K562 (cell line): ENCODE results near the gene AGPAT4. TPM values are rescaled to one million over a fixed set of nuclear protein-coding genes. Genes with fewer than 3 reads are reported as not detected.

Experiments
- ATAC-seq: fragments of 200-7000 bp; cut with Tn5 transposase; 3 replicates; pipeline ENCODE4 v1.9.1; 2020; ENCODE audit warnings: moderate library complexity
- BruUV-seq: library from RNA; stranded (reverse); fragments of 400-500 nt; replicated peaks from 2 replicates; lab custom pipeline; 2021; lab: Mats Ljungman, UMichigan
- CTCF ChIA-PET: fragments of 300-600 bp; formaldehyde crosslinking; extraction: SDS; loops from one replicate; lab custom pipeline; 2021; ENCODE audit warnings: low intra/inter-chr PET ratio; lab: Yijun Ruan, JAX
- POLR2A ChIA-PET: fragments of 300-600, 350-650 bp; sonication (Branson Sonifier 250); formaldehyde crosslinking; extraction: SDS; loops from one replicate; lab custom pipeline; 2021; ENCODE audit warnings: antibody characterized with exemption, inconsistent platforms; lab: Yijun Ruan, JAX
- DNase-seq, 4 experiments: peaks; one replicate each; pipeline versions ENCODE4 v3.0.0 to v3.0.0-alpha.2; 2011 to 2018; ENCODE audit warnings: low spot score in 3 of 4, mixed read lengths in 3 of 4; ENCODE audit errors: extremely low read depth in 1 of 4
- FAIRE-seq: peaks from 2 replicates; lab custom pipeline; 2011; peaks lifted over from hg19 to GRCh38; lab: Jason Lieb, UNC
- H2AFZ ChIP-seq: 2 replicates; pipeline ENCODE4 v1.6.0; 2011; ENCODE audit warnings: low read depth, low read length, control low read depth, inconsistent platforms
- H3K27ac ChIP-seq: fragments of 200-600 bp; 3 replicates; pipeline ENCODE4 v1.8.0; 2011; ENCODE audit warnings: low read depth, mild to moderate bottlenecking, control low read depth, inconsistent platforms, low read length, moderate library complexity, mixed read lengths; ENCODE audit errors: extremely low read depth
- H3K27me3 ChIP-seq, 2 experiments: fragments of 300-600 bp in 1 of 2; 2 replicates in 1 of 2; 3 replicates in 1 of 2; pipeline versions ENCODE4 v1.6.0 to v1.8.0; 2011; ENCODE audit warnings: inconsistent platforms in 2 of 2, low read length in 2 of 2, mild to moderate bottlenecking in 1 of 2, mixed read lengths in 1 of 2, moderate library complexity in 1 of 2; ENCODE audit not compliant: control insufficient read depth in 2 of 2, insufficient read depth in 2 of 2
- H3K36me3 ChIP-seq: fragments of 300-600 bp; 3 replicates; pipeline ENCODE4 v1.8.0; 2011; ENCODE audit warnings: mild to moderate bottlenecking, low read length, inconsistent platforms; ENCODE audit not compliant: control insufficient read depth, insufficient read depth
- H3K4me1 ChIP-seq, 2 experiments: fragments of 200-600 bp in 1 of 2; replicated peaks in 1 of 2; 2 replicates in 1 of 2; 3 replicates in 1 of 2; pipeline versions ENCODE4 v1.5.1 to v1.8.0; 2011; ENCODE audit warnings: inconsistent platforms in 2 of 2, low read length in 2 of 2, mild to moderate bottlenecking in 1 of 2, mixed read lengths in 1 of 2, moderate library complexity in 1 of 2; ENCODE audit not compliant: control insufficient read depth in 2 of 2, insufficient read depth in 2 of 2
- H3K4me2 ChIP-seq: 2 replicates; pipeline ENCODE4 v1.6.1; 2011; ENCODE audit warnings: low read length, control low read depth, inconsistent platforms, mixed read lengths; ENCODE audit not compliant: insufficient read depth
- H3K4me3 ChIP-seq: fragments of 200-600 bp; sonication (generic), shearing (Covaris generic); 2 replicates; pipeline ENCODE4 v1.5.1; 2016; ENCODE audit warnings: control low read depth, inconsistent platforms
- H3K79me2 ChIP-seq: fragments of 200-600 bp; 3 replicates; pipeline ENCODE4 v1.8.0; 2011; ENCODE audit warnings: low read length, inconsistent platforms; ENCODE audit not compliant: control insufficient read depth, insufficient read depth
- H3K9ac ChIP-seq, 2 experiments: 2 replicates each; pipeline versions ENCODE4 v1.6.0 to v1.6.1; 2011; ENCODE audit warnings: low read depth in 2 of 2, low read length in 2 of 2, control low read depth in 1 of 2, inconsistent platforms in 1 of 2, mild to moderate bottlenecking in 1 of 2, mixed read lengths in 1 of 2; ENCODE audit not compliant: insufficient read depth in 1 of 2
- H3K9me1 ChIP-seq: one replicate; pipeline ENCODE4 v1.6.0; 2011; ENCODE audit warnings: inconsistent platforms, mild to moderate bottlenecking, low read length, moderate library complexity; ENCODE audit not compliant: control insufficient read depth, insufficient read depth
- H3K9me3 ChIP-seq: replicated peaks from 2 replicates; pipeline ENCODE4 v1.5.1; 2011; ENCODE audit warnings: low read depth, low read length, inconsistent platforms; ENCODE audit not compliant: control insufficient read depth, insufficient read depth
- H4K20me1 ChIP-seq: replicated peaks from 2 replicates; pipeline ENCODE4 v1.6.1; 2011; ENCODE audit warnings: low read length, inconsistent platforms, mixed read lengths; ENCODE audit not compliant: control insufficient read depth, insufficient read depth
- CBX8 ChIP-seq: fragments of 200-600 bp; sonication (generic); IDR thresholded peaks from 2 replicates; pipeline ENCODE4 v1.6.1; 2012; ENCODE audit warnings: borderline replicate concordance, mixed run types, low read depth, mild to moderate bottlenecking, moderate library complexity, mixed read lengths, low read length, control low read depth, inconsistent platforms; ENCODE audit not compliant: poor library complexity, severe bottlenecking; ENCODE audit errors: extremely low read depth
- FOXJ2 ChIP-seq: fragments of 200-800 bp; sonication (Bioruptor generic); IDR thresholded peaks from 2 replicates; pipeline ENCODE4 v1.6.1; 2016; ENCODE audit warnings: missing genetic modification characterization, missing compliant biosample characterization
- HDAC8 ChIP-seq: fragments of 450-650 bp; IDR thresholded peaks from 2 replicates; pipeline ENCODE4 v1.6.1; 2016; ENCODE audit warnings: mild to moderate bottlenecking, missing genetic modification characterization, moderate library complexity, missing compliant biosample characterization
- MAFF ChIP-seq: IDR thresholded peaks from 2 replicates; pipeline ENCODE4 v1.6.1; 2012; ENCODE audit warnings: low read length, improper control_type of control experiment
- NFE2 ChIP-seq: IDR thresholded peaks from 2 replicates; pipeline ENCODE4 v1.6.1; 2014; ENCODE audit warnings: antibody characterized with exemption, low read depth
- NFIC ChIP-seq: fragments of 450-650 bp; IDR thresholded peaks from 2 replicates; pipeline ENCODE4 v1.6.1; 2017; ENCODE audit warnings: mild to moderate bottlenecking, inconsistent platforms
- NRF1 ChIP-seq, 2 experiments: fragments of 450-650 bp; IDR thresholded peaks in 1 of 2; conservative IDR thresholded peaks in 1 of 2; 2 replicates each; pipeline ENCODE4 v1.6.1; 2014; ENCODE audit warnings: mild to moderate bottlenecking in 2 of 2
- POLR2G ChIP-seq: fragments of 200-400 bp; formaldehyde crosslinking; IDR thresholded peaks from 2 replicates; pipeline ENCODE4 v1.6.1; 2017; ENCODE audit warnings: low read depth, mild to moderate bottlenecking, antibody characterized with exemption, low read length, moderate library complexity
- SMARCC2 ChIP-seq: fragments of 450-650 bp; IDR thresholded peaks from 2 replicates; pipeline ENCODE4 v1.6.1; 2017; ENCODE audit warnings: antibody characterized with exemption, moderate library complexity, mild to moderate bottlenecking, low read depth
- TAF7 ChIP-seq: fragments of 450-650 bp; IDR thresholded peaks from 2 replicates; pipeline ENCODE4 v1.6.1; 2016; ENCODE audit warnings: missing genetic modification characterization, missing compliant biosample characterization
- TEAD4 ChIP-seq, 2 experiments: sonication (generic) in 1 of 2; formaldehyde crosslinking in 1 of 2; IDR thresholded peaks; 2 replicates each; pipeline versions ENCODE4 v1.6.1 to v1.8.0; 2012 to 2022; ENCODE audit warnings: borderline replicate concordance in 1 of 2, inconsistent platforms in 1 of 2, low read length in 1 of 2, mild to moderate bottlenecking in 1 of 2, missing genetic modification reagents in 1 of 2
- TRIM24 ChIP-seq, 2 experiments: fragments of 450-650 bp; IDR thresholded peaks; 2 replicates each; pipeline ENCODE4 v1.6.1; 2016
- ZNF121 ChIP-seq: sonication (generic); formaldehyde crosslinking; conservative IDR thresholded peaks from 2 replicates; pipeline ENCODE4 v1.8.0; 2022; ENCODE audit warnings: missing genetic modification reagents
- ZNF644 ChIP-seq: fragments of 200-800 bp; sonication (Bioruptor generic); IDR thresholded peaks from 2 replicates; pipeline ENCODE4 v1.6.1; 2016; ENCODE audit warnings: low read depth, missing genetic modification characterization, missing compliant biosample characterization
- WGBS: fragments of 100-300 bp; shearing (Covaris generic); methylation state at CpG from one replicate; pipeline ENCODE4 v1.1.6; 2016; ENCODE audit warnings: low coverage, mixed read lengths; ENCODE audit not compliant: insufficient coverage; ENCODE audit errors: missing lambda C conversion rate; 5-methylcytosine and 5-hydroxymethylcytosine counted together
- in situ Hi-C: fragments of 300-500 bp; cut with MboI; formaldehyde crosslinking; loops from 4 replicates; pipeline ENCODE4 v1.15.0; 2018; ENCODE audit warnings: inconsistent platforms, mixed read lengths
- intact Hi-C: fragments of 100-400 bp; cut with micrococcal nuclease; formaldehyde crosslinking; loops from 2 replicates; pipeline ENCODE4 v1.14.2; 2022
- polyA plus RNA-seq, 8 experiments: library from polyadenylated mRNA; depleted of rRNA in 4 of 8; stranded (reverse) in 5 of 8; unstranded in 3 of 8; fragments of >200 nt; fragmentation: Nextera tagmentation in 2 of 8; fragmentation: Illumina TruSeq in 1 of 8; extraction: Ambion mirVana in 2 of 8; extraction: Trizol in 1 of 8; gene quantifications; 2 replicates each; pipeline versions ENCODE4 v1.2.1 to v1.2.3, GENCODE V29; 2011 to 2014; ENCODE audit warnings: inconsistent platforms in 1 of 8, missing spikeins in 1 of 8
- total RNA-seq, 7 experiments: library from RNA; depleted of rRNA in 6 of 7; stranded (reverse); fragments of >200 nt in 6 of 7; fragmentation: Illumina TruSeq in 2 of 7; extraction: Trizol in 2 of 7; gene quantifications; 2 replicates each; pipeline versions ENCODE4 v1.2.1 to v1.2.3, GENCODE V29; 2011 to 2021; ENCODE audit warnings: low replicate concordance in 1 of 7
- TF ChIP-seq, protein P1 (sequence below): sonication (generic); formaldehyde crosslinking; IDR thresholded peaks from 2 replicates; pipeline ENCODE4 v1.8.1; 2023; ENCODE audit warnings: missing genetic modification reagents, mild to moderate bottlenecking, borderline replicate concordance

AGPAT4 gene
- total and polyA plus RNA-seq, 9 of the 15 experiments (the other 6 are each of a cell fraction or from before 2014, with no cell fraction given), result 2.2 to 15.0 (median 5.7) TPM

DNA sequence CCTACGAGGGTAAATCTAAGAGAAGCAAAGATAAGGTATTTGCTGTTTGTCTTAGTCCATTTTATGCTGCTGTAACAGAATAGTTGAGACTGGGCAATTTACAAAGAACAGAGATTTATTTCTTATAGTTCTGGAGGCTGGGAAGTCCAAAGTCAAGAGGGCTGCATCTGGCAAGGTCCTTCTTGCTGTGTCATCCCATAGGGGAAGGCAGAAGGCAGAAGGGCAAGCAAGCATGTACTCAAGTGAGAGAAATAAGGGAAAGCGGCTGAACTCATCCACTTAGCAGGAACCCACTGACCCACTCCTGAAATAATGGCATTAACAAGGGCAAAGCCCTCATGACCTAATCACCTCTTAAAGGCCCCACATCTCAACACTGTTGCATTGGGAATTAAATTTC lies 102.7 kb downstream of the AGPAT4 start (continued):
- TF ChIP-seq, protein P1, sequence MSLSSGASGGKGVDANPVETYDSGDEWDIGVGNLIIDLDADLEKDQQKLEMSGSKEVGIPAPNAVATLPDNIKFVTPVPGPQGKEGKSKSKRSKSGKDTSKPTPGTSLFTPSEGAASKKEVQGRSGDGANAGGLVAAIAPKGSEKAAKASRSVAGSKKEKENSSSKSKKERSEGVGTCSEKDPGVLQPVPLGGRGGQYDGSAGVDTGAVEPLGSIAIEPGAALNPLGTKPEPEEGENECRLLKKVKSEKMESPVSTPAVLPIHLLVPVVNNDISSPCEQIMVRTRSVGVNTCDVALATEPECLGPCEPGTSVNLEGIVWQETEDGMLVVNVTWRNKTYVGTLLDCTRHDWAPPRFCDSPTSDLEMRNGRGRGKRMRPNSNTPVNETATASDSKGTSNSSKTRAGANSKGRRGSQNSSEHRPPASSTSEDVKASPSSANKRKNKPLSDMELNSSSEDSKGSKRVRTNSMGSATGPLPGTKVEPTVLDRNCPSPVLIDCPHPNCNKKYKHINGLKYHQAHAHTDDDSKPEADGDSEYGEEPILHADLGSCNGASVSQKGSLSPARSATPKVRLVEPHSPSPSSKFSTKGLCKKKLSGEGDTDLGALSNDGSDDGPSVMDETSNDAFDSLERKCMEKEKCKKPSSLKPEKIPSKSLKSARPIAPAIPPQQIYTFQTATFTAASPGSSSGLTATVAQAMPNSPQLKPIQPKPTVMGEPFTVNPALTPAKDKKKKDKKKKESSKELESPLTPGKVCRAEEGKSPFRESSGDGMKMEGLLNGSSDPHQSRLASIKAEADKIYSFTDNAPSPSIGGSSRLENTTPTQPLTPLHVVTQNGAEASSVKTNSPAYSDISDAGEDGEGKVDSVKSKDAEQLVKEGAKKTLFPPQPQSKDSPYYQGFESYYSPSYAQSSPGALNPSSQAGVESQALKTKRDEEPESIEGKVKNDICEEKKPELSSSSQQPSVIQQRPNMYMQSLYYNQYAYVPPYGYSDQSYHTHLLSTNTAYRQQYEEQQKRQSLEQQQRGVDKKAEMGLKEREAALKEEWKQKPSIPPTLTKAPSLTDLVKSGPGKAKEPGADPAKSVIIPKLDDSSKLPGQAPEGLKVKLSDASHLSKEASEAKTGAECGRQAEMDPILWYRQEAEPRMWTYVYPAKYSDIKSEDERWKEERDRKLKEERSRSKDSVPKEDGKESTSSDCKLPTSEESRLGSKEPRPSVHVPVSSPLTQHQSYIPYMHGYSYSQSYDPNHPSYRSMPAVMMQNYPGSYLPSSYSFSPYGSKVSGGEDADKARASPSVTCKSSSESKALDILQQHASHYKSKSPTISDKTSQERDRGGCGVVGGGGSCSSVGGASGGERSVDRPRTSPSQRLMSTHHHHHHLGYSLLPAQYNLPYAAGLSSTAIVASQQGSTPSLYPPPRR (CRISPR knock-in tag), result no peak
- 0 out of 4 replicates have a peak, but pooled peaks of 1 of the 2 experiments have one; percentile 9 for TF ChIP-seq TRIM24 (IDR thresholded peaks at IDR 0.05)
- TF ChIP-seq MAFF, result 0 out of 2 replicates have a peak, but pooled peaks have one; percentile 21
- peak; percentile 72 for TF ChIP-seq NFE2

DNA sequence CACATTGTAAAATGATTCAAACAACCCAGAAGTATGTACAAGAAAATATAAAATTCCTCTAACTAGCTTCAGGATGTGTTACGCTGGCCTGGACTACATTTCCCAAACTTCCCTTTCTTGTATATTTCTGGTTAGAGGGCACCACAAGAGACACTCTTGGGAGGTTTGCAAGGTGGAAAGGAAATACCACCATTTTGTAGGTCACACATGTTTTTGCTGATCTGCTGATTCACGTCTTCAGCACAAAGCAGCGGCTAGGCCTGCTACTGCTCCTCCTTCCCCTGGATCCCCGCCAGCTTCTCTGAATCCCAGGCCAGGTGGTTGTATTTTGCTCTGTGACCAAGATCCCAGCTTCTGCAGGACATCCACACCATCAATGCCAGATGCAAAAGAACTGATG lies 104.2 kb downstream of the AGPAT4 start:
- H3K4me2 ChIP-seq, result peak overlapping the region; percentile 27; the same call in 1 of the 2 replicates
- H2AFZ ChIP-seq, result peak overlapping the region; percentile 94
- intact Hi-C loops (loop anchor here (5.0 kb wide), 1 partner anchor 177 kb away; the partner anchor contains the start of gene MAP3K4), in situ Hi-C loops (no loop called here)
- H3K9me1 ChIP-seq, result no peaks in the 10 kb centered on the region
- no peaks in the 10 kb centered on the region for H4K20me1 ChIP-seq
- H3K4me3 ChIP-seq, result no peak overlapping the region
- peaks cover 21 to 27% of the 10 kb centered on the region in 2 experiments; a peak in 4 of 5 replicates for H3K4me1 ChIP-seq
- ChIA-PET CTCF (interaction anchor here (0.6 kb wide), 1 partner anchor 199 kb away, joined by 3 read pairs; no protein-coding TSS in a partner anchor), POLR2A (interaction anchor here (0.7 to 1.8 kb wide), 8 partner anchors 10 to 104 kb away, joined by 3 to 7 read pairs (median 4); partner anchors contain the start of gene AGPAT4)
- no peaks in the 10 kb centered on the region for H3K79me2 ChIP-seq
- H3K27me3 ChIP-seq, result no peaks in the 10 kb centered on the region
- 33% methylated on average over 4 of the region's 4 CpGs for WGBS
- DNase-seq (peak; percentile 88 to 95 (median 90)), ATAC-seq (peak; percentile 92), FAIRE-seq (peak; percentile 96)
- H3K36me3 ChIP-seq, result no peaks in the 10 kb centered on the region; the same call in 2 of the 3 replicates
- peak overlapping the region in 1 of 2 experiments; percentile 33; a peak in 2 of 4 replicates for H3K9ac ChIP-seq
- H3K9me3 ChIP-seq, result 0 out of 2 replicates have a peak, but pooled peaks cover 7% of the 10 kb centered on the region
- BruUV-seq, result no TSS peak
- H3K27ac ChIP-seq, result peak overlapping the region; percentile 79
- TF ChIP-seq FOXJ2 (tag) (peak; percentile 24; the same call in 1 of the 2 replicates), NFIC (peak; percentile 98), HDAC8 (tag) (peak; percentile 41; the same call in 1 of the 2 replicates), TAF7 (tag) (0 out of 2 replicates have a peak, but pooled peaks have one; percentile 43), SMARCC2 (0 out of 2 replicates have a peak, but pooled peaks have one; percentile 4), TEAD4 (IDR thresholded peaks at IDR 0.05; ENCODE audit: low read length) (peak; percentile 60; the same call in 1 of the 2 replicates), TEAD4 (CRISPR knock-in tag; IDR thresholded peaks at IDR 0.05; ENCODE audit: borderline replicate concordance) (no peak), ZNF644 (tag) (0 out of 2 replicates have a peak, but pooled peaks have one; percentile 65), CBX8 (no peak), NRF1 (conservative IDR thresholded peaks at IDR 0.05 in 1 of 2, IDR thresholded peaks at IDR 0.05 in 1 of 2) (peak in 1 of 2 experiments; percentile 27; a peak in 3 of 4 replicates), ZNF121 (no peak), POLR2G (no peak)
